Measurements from ENCODE around the gene DEFB131B. TPM values are rescaled to one million over a fixed set of nuclear protein-coding genes. Genes with fewer than 3 reads are reported as not detected.

DEFB131B gene, protein sequence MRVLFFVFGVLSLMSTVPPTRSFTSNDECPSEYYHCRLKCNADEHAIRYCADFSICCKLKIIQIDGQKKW
- not detected in 2 replicates for total RNA-seq

DNA sequence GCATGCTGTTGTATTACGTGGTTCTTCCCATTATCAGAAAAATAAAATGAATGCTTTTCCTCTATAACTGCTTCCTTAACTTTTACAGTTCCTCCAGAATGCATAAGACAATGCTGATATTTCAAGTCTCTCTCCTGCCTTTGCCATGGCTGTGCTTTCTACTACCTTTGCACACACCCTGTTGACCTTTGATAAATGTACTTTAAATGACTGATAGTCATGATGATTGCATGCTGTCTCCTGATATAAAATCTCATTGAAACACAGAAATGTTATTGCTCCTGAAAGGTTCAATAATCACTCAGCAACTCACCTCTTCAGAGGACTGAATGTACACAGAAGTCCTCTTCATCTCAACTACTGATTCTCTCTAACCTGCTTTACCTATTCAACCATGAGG is at the start of gene DEFB131B:
DEFB131B (plus strand) TSS at position 395 of the 400 bp plus-strand sequence; CDS start at position 395, 0 bp downstream.

DNA sequence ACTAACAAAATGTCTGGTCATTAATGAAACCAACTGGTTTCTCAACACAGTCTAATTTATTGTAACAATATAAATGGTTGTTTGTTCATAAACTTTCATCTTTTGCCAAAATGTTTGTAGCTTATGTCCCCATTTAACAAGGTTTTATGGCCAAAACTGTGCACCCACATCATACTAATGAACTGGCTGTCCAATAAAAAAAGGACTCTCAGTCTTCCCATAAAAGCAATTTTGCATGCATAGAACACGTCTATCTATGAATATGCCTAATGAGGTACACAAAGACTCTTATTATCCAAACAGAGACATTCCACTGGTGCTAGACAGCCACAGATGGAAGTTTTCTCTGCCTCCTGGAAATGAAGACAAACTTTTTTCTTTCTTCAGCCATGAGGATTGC is 45.4 kb upstream of the DEFB131B start, which contains the start of gene DEFB108B:
DEFB108B (plus strand) TSS at position 390 of the 400 bp plus-strand sequence; CDS start at position 390, 0 bp downstream.

DNA sequence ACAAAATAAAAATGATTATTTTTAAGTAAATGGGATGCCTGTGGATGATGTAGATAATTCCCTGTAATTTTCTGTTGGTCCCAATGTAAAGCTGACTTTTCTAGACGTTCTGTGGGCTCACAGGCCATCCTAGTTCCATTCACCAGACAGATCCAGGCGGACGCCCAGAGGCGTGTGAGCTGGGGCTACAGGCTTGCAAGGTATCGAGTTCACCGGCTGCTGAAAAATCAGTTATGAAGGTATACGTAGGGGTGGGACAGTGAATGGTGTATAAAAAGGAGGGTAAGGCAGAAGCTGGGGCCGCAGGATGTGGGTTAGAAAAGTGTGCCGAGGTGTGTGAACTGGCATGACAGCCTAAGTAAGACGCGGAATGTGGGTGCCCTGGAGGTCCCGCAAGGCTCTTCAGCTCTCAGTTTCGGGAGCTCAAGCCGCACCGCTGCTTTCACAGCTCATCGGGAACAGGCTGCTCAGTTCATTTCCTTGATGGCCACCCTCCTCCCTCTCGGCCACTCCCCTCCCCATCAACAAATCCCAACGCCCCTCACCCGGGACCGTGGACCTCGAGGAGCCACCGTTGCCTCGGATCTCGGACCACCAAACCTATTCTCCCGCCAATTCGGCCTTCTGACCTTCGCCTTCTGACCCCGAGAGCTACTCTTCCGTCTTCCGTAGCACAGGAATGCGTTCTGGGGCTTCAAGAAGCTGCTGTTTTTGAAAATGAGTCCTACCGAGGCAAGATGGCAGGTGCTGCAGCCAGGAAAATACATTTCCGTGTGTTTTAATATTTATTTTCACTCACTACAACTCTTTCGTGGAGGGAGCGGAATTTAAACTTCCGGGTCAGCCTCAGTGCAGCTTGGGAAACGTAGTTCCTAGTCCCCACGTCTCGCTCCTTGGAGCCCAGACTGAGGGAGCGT is 49.8 kb downstream of the DEFB131B start, which contains the start of gene XNDC1N:
XNDC1N (minus strand) TSS at position 775 of the 917 bp plus-strand sequence. CDS start 5,241 bp downstream, outside the sequence.

DNA sequence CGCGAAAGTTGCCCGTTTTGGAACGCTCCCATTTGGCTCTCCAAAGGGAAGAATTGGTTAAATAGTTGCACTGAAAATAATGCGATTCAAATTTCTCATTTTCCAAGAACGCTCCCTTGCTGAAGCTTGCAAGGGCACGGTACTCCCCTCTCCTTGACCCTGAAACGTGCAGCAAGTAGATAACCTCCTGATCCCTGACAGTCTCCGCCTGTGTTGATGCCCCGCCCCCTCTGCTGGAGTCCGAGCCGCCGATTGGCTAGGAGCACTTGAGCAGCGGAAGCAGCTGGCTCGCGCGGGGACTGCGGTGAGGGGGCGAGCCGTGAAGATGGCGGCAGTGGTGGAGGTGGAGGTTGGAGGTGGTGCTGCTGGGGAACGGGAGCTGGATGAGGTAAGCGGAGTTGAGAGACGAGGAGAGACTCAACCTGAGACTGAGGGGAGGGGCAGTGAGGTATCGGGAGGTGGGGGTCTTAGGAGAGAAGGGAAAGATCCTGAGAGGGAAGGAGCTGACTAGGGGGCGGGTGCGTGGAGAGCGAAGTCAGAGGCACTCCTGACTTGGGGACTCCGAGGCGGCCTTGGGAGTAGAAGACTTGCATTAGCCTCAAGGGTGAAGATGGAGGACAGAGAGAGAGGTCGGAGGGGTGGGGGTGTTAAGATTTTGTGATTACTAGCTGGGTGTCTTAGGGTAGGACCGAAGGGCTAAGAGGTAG is 50.6 kb downstream of the DEFB131B start, which contains the start of gene RNF121:
RNF121 (plus strand) TSS at position 310 of the 707 bp plus-strand sequence; CDS start at position 326, 16 bp downstream.

Other genes starting within 250 kb of the DEFB131B start
- gene DEFB108B, start 45.3 kb upstream of the DEFB131B start, total RNA-seq = not detected in 2 replicates
- gene XNDC1N, start 50.1 kb downstream of the DEFB131B start, total RNA-seq = 2.6 and 9.4 TPM in 2 replicates
- 94.4 and 97.8 TPM in 2 replicates for gene RNF121, start 50.6 kb downstream of the DEFB131B start, total RNA-seq
- 7.0 and 9.1 TPM in 2 replicates for gene IL18BP, start 120.5 kb downstream of the DEFB131B start, total RNA-seq
- 114 and 117 TPM in 2 replicates for gene NUMA1, start 202.1 kb downstream of the DEFB131B start, total RNA-seq
- gene LRRC51, start 202.4 kb downstream of the DEFB131B start, total RNA-seq = 3.2 and 4.2 TPM in 2 replicates
- gene LAMTOR1, start 224.8 kb downstream of the DEFB131B start, total RNA-seq = 92.9 and 119 TPM in 2 replicates
- gene TOMT, start 227.5 kb downstream of the DEFB131B start, total RNA-seq = not detected in 2 replicates
- gene ANAPC15, start 234.2 kb downstream of the DEFB131B start, total RNA-seq = 22.8 and 26.6 TPM in 2 replicates

Measured in epithelial cell of umbilical artery (primary cell).